H1 (cell line): ENCODE measurements around the gene CAMK2B.

Source experiments
- CBX5 ChIP-seq: fragments of 300-800, 300-1000 bp; sonication (generic); IDR thresholded peaks from 2 replicates; pipeline ENCODE4 v1.7.1; 2016; ENCODE audit warnings: antibody characterized with exemption, low read length, low read depth
- EZH2 ChIP-seq: fragments of 200-600 bp; sonication (generic); IDR thresholded peaks from 2 replicates; pipeline ENCODE4 v1.7.1; 2012; ENCODE audit warnings: low read depth, mild to moderate bottlenecking, moderate library complexity, low read length, inconsistent platforms; ENCODE audit not compliant: severe bottlenecking
- TF ChIP-seq, protein P1 (sequence below), 3 experiments: IDR thresholded peaks; 1 replicate in 2 of 3; 2 replicates in 1 of 3; pipeline versions ENCODE4 v1.5.1 to v1.6.1; 2011; ENCODE audit warnings: low read length in 3 of 3, mild to moderate bottlenecking in 3 of 3, inconsistent platforms in 2 of 3, low read depth in 1 of 3, moderate library complexity in 1 of 3; ENCODE audit not compliant: insufficient read depth in 1 of 3; ENCODE audit errors: control extremely low read depth in 1 of 3

DNA sequence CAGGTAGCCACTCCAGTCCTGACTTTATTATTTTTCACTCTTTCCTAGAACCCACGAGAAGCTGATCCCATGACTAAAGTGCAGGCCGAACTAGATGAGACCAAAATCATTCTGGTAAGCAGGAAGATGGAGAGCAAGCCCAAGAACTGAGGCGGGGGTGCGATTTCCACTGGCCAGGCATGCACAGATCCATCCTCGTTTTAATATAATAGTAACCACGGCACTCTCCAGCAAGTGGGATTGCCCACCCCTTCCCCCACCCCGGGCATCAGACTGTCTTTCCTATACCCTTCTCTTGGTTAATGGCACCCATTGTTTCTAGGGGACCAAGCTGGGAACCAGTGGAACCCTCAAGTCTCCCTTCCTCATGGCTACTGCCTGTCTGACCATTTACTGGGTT, 117.3 kb downstream of the CAMK2B start:
- TF ChIP-seq, protein P1, sequence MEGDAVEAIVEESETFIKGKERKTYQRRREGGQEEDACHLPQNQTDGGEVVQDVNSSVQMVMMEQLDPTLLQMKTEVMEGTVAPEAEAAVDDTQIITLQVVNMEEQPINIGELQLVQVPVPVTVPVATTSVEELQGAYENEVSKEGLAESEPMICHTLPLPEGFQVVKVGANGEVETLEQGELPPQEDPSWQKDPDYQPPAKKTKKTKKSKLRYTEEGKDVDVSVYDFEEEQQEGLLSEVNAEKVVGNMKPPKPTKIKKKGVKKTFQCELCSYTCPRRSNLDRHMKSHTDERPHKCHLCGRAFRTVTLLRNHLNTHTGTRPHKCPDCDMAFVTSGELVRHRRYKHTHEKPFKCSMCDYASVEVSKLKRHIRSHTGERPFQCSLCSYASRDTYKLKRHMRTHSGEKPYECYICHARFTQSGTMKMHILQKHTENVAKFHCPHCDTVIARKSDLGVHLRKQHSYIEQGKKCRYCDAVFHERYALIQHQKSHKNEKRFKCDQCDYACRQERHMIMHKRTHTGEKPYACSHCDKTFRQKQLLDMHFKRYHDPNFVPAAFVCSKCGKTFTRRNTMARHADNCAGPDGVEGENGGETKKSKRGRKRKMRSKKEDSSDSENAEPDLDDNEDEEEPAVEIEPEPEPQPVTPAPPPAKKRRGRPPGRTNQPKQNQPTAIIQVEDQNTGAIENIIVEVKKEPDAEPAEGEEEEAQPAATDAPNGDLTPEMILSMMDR (IDR thresholded peaks at IDR 0.05; ENCODE audit: control extremely low read depth in 1 of 3, insufficient read depth in 1 of 3, low read depth in 1 of 3, low read length in 3 of 3): no peak
- TF ChIP-seq EZH2: no peak
- TF ChIP-seq CBX5: no peak
